KBM-7 (cell line): ENCODE results near the gene PITHD1.
A peak's percentile ranks its signal among the peaks of the same experiment; 100 is the strongest.
"Not testable (repeated sequence)": the region's sequence is repeated elsewhere in the genome, so short reads cannot be mapped to it uniquely, and the experiment has no call there.

Experiments
- DNase-seq: peaks from one replicate; pipeline ENCODE4 v3.0.0-alpha.2; 2015
- in situ Hi-C: fragments of 300-500 bp; cut with MboI; formaldehyde crosslinking; loops from 2 replicates; pipeline ENCODE4 v1.14.3; 2020; ENCODE audit warnings: low sequenced_read_pairs, low pct_unique_long_range_greater_than_20kb, mixed read lengths

The PITHD1 gene

GRCh38 chr1:23796466-23797271, 18.5 kb downstream of the PITHD1 start:
- in situ Hi-C loops: no loop called here
- DNase-seq: no peak

DNA sequence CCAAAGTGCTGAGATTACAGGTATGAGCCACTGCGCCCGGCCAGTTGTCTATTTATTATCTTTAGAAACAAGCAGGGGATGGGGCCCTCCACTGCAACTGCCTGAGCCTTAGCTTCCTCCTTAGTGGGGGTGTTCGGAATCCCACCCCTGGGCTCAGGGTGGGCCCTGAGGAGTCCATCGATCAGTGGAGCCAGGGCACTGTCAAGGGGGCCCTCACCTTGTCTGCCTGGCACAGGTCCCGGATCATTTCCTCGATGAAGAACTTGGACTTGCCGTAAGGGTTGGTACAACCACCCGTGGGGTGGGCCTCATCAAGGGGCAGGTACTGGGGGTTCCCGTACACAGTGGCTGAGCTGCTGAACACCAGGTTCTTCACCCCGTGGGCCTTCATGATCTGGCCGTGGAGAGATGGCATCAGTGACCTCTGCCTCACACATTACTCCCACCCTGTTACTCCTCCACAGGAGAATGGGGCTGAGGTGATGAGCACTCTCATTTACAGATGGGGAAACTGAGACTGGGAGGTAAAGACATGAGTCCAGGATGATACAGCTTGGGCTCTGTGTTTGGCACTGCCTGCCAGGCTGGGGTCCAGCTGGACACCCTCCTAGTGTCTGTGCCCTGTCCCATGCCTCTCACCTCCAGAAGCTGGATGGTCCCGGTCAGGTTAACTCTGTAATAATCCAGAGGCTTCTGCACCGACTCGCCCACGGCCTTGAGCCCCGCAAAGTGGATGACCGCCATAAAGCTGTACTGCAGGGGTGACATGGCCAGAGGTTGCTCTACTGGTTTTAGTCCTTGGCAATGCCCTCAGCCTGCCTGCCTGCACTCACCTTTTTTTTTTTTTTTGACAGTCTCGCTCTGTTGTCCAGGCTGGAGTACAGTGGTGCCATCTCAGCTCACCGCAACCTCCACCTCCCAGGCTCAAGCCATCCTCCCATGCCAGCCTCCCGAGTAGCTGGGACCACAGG, 19.5 kb downstream of the PITHD1 start:
- in situ Hi-C loops: no loop called here
- DNase-seq: no peak

- in situ Hi-C loops: no loop called here
- no peak for DNase-seq
Measured at GRCh38 chr1:23798662-23799142, 20.5 kb downstream of the PITHD1 start.

GRCh38 chr1:23799255-23799569, 21.0 kb downstream of the PITHD1 start:
- in situ Hi-C loops: no loop called here
- DNase-seq: no peak

- in situ Hi-C loops: loop anchor here (25.0 kb wide), 1 partner anchor 113 kb away; the partner anchor contains the start of gene CNR2
- no peak for DNase-seq
Measured at GRCh38 chr1:23799570-23800399, 21.6 kb downstream of the PITHD1 start.

- in situ Hi-C loops: loop anchor here (25.0 kb wide), 1 partner anchor 112 kb away; the partner anchor contains the start of gene CNR2
- DNase-seq: peak; percentile 93
Measured at GRCh38 chr1:23800400-23801337, 22.5 kb downstream of the PITHD1 start, which contains the start of gene GALE. Gene GALE, minus strand, starts transcription at chr1:23800754. Its CDS starts 1,747 bp downstream, at chr1:23799007.

DNA sequence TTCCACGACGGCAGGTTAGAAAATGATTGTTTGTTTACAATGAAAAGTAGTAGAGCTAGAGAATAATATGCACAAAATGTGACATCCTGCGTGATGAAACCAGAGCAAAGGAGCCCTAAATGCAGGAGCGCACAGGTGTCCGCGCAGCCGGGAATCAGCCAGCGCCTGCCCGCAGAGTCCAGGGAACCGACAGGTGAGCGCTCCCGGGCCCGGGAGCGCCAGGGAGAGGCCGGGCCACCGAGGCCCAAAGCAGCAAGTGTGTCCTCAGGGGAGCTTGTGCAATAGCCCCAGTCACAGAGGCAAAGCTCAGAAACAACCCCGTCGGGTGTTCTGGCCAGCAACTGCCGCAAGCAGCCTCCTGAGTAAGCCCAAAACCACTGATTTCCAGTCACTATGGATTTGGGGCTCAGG, 23.1 kb downstream of the PITHD1 start:
- DNase-seq: no peak
- in situ Hi-C loops: loop anchor here (25.0 kb wide), 1 partner anchor 111 kb away; the partner anchor contains the start of gene CNR2

DNA sequence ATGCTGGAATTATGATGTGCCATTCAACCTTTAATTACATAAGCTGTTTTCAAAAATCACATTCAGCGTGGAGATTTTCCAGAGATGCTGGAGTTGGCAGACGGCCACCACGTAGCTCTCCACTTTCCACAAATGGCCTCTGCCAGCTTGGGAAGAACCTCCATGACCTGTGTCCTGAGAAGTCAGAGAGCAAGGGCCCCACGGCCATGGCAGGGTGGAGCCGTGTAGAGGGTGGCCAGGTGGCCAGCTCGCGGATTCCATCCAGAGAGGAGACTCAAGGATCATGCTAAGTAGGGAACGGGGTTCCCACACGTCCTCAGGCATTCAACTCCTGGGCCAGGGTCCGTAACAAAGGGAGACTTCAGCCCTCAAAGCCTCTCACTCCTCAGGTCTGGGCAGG, 23.7 kb downstream of the PITHD1 start:
- no peak for DNase-seq
- in situ Hi-C loops: loop anchor here (25.0 kb wide), 1 partner anchor 110 kb away; the partner anchor contains the start of gene CNR2

GRCh38 chr1:23802809-23803342, 24.7 kb downstream of the PITHD1 start:
- in situ Hi-C loops: loop anchor here (25.0 kb wide), 1 partner anchor 109 kb away; the partner anchor contains the start of gene CNR2
- not testable (repeated sequence) for DNase-seq

DNA sequence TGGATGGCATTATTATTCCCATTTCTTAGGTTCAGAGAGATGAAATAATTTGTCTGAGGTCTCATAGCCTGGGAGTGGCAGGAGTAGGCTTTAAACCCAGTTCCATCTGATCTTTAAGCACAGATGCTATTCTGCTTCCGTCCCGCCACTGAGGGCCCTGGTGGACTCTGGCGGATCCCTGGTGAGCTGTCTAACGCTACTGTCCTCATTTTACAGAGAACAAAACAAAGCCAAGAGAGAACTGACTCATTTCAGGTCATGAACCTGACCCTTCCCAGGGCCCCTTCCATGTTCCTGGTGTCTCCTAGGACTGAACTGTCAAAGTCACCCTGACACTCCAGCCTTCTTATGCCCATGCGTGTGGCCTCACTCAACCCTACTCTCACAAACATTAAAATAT, 25.5 kb downstream of the PITHD1 start:
- in situ Hi-C loops: loop anchor here (25.0 kb wide), 1 partner anchor 109 kb away; the partner anchor contains the start of gene CNR2
- no peak for DNase-seq

GRCh38 chr1:23804183-23804835, 26.1 kb downstream of the PITHD1 start:
- in situ Hi-C loops: loop anchor here (25.0 kb wide), 1 partner anchor 108 kb away; the partner anchor contains the start of gene CNR2
- DNase-seq: no peak

GRCh38 chr1:23805025-23805424, 26.8 kb downstream of the PITHD1 start:
- in situ Hi-C loops: loop anchor here (25.0 kb wide), 1 partner anchor 107 kb away; the partner anchor contains the start of gene CNR2

DNA sequence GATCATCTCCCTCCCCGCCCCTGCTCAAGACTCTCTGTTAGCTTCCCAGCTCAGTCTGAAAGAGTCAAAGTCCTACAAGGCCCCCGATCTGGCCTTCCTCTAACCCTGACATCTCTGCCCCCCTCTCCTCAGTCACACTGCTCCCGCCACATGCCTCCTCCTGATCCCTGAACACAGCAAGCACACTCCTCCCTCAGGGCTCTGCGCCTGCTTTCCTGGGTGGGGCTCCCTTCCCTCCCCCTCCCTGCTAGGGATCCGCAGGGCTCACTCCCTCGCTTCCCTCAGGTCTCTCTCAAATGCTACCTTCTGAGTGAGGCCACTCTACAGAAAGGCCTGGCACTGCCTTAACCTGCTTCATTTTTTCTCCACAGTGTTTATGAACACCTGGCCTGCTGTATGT, 28.1 kb downstream of the PITHD1 start:
- DNase-seq: no peak
- in situ Hi-C loops: loop anchor here (25.0 kb wide), 1 partner anchor 106 kb away; the partner anchor contains the start of gene CNR2

More at GRCh38 chr1:23805025-23805424, 26.8 kb downstream of the PITHD1 start:
- no peak for DNase-seq

DNA sequence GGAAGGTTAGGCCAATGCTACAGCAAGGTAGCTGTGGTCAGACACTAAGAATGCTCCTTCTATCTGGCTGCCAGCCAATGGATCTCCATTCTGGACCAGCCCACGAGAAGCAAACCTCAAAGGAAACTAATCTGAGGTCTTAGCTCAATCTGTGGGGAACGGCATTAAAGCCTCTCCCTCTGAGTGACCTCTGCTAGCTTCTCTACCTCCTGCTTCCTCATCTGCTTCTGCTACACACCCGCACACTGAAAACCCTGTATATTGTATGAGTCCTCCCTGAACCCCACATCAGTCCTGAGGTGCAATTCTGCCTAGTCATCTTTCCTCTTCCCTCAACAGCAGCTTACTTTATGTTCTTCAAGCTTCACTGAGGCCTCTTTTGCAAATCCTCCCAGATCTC, 29.2 kb downstream of the PITHD1 start:
- in situ Hi-C loops: loop anchor here (25.0 kb wide), 1 partner anchor 105 kb away; the partner anchor contains the start of gene CNR2
- DNase-seq: peak; percentile 68

DNA sequence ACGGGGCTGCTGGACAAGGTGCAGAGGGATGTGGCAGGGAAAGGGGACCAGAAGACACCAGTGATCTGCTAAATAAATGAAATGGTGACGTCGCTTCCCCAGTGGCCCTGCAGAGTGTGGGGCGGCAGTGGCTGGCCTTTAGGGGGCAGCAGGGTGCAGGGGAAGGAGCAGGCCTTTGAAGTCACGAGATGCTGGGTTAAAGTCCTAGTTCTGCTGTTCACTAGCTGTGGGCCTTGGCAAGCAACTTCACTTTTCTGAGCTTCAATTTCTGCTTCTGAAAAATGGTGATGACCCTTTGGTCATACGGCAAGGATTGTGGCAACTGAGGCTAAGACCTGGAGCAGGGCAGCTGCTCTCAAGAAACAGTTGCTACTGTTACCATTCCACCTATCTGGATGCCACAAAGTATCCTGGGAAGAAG, 31.5 kb downstream of the PITHD1 start:
- peak; percentile 94 for DNase-seq
- in situ Hi-C loops: loop anchor here (25.0 kb wide), 1 partner anchor 103 kb away; the partner anchor contains the start of gene CNR2

GRCh38 chr1:23810818-23811540, 32.8 kb downstream of the PITHD1 start:
- in situ Hi-C loops: loop anchor here (25.0 kb wide), 1 partner anchor 101 kb away; the partner anchor contains the start of gene CNR2
- peak; percentile 96 for DNase-seq
